ENCODE data around the gene PCSK6. TPM values are rescaled to one million over a fixed set of nuclear protein-coding genes. Genes with fewer than 3 reads are reported as not detected.

Gene PCSK6
- total RNA-seq, 1 donor: 6.6 TPM

DNA sequence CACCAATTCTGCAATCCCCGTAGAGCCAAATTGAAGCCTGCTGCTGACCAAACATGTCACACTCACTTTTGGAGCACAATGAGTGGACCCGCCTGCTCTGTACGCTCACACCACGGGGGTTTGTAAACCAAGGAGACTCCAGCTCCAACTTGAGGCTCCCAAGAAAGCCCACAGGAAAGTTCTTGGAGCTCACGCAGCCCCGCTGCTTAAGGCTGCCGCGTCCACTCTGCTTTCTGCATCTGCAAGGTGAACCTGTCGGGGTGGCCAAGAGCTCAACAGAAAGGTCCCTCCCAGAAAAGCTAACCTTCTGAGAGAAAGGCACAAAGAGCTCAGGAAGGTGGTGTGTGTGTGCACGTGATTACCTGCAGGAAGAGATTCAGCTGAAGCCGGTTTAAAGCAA, 94.9 kb downstream of the PCSK6 start:
- peaks cover 10% of the 10 kb centered on the region for H3K4me1 ChIP-seq (ENCODE audit: insufficient read depth, low read length)
- no peaks in the 10 kb centered on the region for H3K9me3 ChIP-seq (ENCODE audit: low read depth, low read length)
- H3K4me3 ChIP-seq (ENCODE audit: low read length): no peak overlapping the region
- peaks cover 2% of the 10 kb centered on the region for H3K27me3 ChIP-seq (ENCODE audit: insufficient read depth, low read length)

DNA sequence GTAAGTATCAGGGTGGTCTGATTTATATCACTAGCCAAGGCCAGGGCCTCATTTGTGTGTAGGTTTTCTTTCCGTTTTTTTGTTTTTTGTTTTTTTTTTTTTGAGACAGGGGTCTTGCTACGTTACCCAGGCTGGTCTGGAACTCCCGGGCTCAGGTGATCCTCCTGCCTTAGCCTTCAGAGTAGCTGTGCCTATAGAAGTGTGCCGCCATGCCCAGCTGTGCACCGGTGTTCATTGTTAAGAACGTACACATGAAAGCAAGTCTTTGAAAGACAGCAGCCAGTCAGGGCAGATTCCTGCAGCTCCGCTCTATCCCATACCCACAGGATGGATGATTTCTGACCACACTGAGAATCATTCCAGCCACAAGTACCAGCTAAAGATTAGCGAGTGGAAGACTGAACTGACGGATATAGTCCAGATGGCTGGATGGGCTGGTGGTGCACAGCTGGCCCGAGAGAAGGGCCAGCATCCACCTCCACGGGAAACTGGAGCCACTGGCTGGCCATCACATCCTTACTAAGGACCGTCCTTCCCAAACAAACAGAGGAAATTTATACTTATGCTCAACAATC, 95.4 kb downstream of the PCSK6 start:
- Histone ChIP-seq H3K9me3 (ENCODE audit: low read depth, low read length) (no peaks in the 10 kb centered on the region), H3K4me1 (ENCODE audit: insufficient read depth, low read length) (peaks cover 10% of the 10 kb centered on the region), H3K4me3 (ENCODE audit: low read length) (no peak overlapping the region), H3K27me3 (ENCODE audit: insufficient read depth, low read length) (no peaks in the 10 kb centered on the region)

DNA sequence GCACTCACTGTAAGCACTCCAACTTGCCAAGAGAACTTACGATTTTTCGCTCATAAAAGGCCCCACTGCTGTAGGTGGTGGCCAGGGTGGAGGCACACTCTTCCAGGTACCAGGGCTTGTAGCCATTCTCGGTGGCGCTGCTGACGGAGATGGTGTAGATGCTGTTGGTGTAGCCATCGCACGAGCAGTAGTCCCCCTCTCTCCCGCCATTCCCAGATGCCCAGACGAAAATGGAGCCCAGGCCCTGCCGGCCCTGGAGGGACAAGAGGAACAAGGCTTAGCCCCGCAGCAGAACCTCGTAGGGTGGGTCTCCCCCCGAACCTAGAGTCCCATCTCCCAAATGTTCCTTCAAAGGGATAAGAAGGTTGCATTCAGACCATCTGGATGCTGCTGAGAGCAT, 96.3 kb downstream of the PCSK6 start:
- H3K27me3 ChIP-seq (ENCODE audit: insufficient read depth, low read length): no peaks in the 10 kb centered on the region
- H3K4me1 ChIP-seq (ENCODE audit: insufficient read depth, low read length): peaks cover 10% of the 10 kb centered on the region
- H3K9me3 ChIP-seq (ENCODE audit: low read depth, low read length): no peaks in the 10 kb centered on the region
- no peak overlapping the region for H3K4me3 ChIP-seq (ENCODE audit: low read length)

DNA sequence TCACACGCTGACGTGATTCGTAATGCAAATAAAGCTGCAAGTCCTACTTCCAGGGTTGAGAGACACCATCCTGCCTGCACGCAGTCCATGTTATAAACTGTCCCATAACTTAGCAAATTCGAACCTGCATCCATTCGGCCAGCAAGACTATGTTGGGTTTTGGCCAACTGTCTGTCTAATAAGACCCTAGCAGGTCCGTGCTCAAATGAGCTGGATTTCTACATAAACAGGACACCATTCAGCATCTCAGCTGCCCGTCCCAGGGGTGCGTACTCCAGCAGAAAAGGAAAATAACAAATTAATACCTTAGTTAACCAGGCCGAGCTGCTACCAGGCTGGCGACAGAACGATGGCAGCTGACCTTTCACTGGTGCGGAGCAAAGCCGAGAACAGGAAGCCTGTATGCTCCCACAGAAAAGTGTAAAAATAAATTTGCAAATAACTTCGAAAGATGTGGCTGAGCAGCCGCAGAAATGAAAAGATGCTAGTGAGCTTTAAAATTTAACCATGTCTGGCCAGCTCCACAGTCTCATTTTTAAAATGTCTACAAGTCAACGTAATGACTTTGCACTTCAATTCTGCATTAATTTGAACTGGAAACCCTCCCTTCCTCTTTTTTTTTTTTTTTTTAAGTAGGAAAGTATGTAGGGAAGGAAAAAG, 97.4 kb downstream of the PCSK6 start:
- Histone ChIP-seq H3K4me3 (ENCODE audit: low read length) (no peak overlapping the region), H3K4me1 (ENCODE audit: insufficient read depth, low read length) (peaks cover 5% of the 10 kb centered on the region), H3K9me3 (ENCODE audit: low read depth, low read length) (no peaks in the 10 kb centered on the region)

DNA sequence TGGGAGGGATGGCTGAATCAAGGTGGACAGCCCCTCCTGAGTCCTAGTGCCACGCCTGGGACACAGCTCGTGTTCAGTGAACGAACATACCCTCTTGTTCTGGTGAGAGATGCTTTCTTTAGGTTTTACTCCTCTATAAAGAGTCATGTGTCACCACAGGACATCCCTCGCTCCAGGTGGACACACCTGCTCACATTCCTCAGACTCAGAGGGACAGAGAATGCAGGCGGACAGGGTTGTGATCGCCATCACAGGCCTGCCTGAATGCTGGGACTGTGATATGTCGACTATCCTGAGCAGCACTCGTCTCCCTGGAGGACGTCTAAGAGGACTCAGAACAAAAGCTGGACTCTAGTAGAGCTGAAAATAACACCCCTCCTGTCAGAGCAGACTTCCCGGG, 98.1 kb downstream of the PCSK6 start:
- H3K4me3 ChIP-seq (ENCODE audit: low read length): no peak overlapping the region
- no peaks in the 10 kb centered on the region for H3K27me3 ChIP-seq (ENCODE audit: insufficient read depth, low read length)
- peaks cover 5% of the 10 kb centered on the region for H3K4me1 ChIP-seq (ENCODE audit: insufficient read depth, low read length)
- no peaks in the 10 kb centered on the region for H3K9me3 ChIP-seq (ENCODE audit: low read depth, low read length)

More for the DNA sequence above, 97.4 kb downstream of the PCSK6 start:
- H3K27me3 ChIP-seq (ENCODE audit: insufficient read depth, low read length): no peaks in the 10 kb centered on the region

DNA sequence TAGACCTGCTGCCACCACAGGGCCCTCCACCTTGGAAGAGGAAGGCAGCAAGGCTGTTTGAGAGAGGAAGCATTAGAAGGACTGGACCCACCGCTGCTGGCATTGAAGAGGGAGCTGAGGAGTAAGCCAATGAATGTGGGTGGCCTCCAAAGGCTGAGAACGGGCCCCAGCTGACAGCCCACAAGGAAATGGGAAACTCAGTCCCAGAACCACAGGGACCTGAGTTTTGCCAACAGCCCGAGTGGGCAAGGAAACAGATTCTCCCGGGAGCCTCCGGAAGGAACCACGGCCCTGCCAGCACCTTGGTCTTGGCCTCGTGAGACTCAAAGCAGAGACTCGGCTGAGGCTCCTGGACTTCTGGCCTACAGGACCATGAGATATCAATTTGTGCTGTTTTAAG, 99.0 kb downstream of the PCSK6 start:
- H3K9me3 ChIP-seq (ENCODE audit: low read depth, low read length): no peaks in the 10 kb centered on the region
- H3K4me3 ChIP-seq (ENCODE audit: low read length): no peak overlapping the region
- H3K27me3 ChIP-seq (ENCODE audit: insufficient read depth, low read length): no peaks in the 10 kb centered on the region
- peaks cover 5% of the 10 kb centered on the region for H3K4me1 ChIP-seq (ENCODE audit: insufficient read depth, low read length)

DNA sequence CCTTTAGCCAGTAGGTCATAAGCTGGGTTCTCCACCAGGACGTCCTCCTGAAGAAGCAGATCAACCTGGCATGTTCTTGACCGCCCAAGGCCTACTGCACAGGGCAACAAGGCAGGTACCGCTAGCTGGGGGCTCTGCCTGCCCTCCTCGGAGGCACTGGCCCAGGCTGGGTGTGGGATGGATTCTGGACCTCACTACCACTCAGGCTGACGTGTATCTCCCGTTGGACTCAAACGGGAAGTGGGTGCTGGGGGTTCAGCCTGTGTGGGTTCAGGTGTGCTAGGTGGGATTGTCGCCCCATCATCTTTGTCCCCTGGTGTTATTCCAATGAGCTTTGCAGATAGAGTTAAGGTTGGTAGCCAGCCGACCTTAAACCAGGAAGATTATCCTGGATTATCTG, 99.4 kb downstream of the PCSK6 start:
- Histone ChIP-seq H3K9me3 (ENCODE audit: low read depth, low read length) (no peaks in the 10 kb centered on the region), H3K4me1 (ENCODE audit: insufficient read depth, low read length) (peaks cover 5% of the 10 kb centered on the region), H3K27me3 (ENCODE audit: insufficient read depth, low read length) (no peaks in the 10 kb centered on the region), H3K4me3 (ENCODE audit: low read length) (no peak overlapping the region)

DNA sequence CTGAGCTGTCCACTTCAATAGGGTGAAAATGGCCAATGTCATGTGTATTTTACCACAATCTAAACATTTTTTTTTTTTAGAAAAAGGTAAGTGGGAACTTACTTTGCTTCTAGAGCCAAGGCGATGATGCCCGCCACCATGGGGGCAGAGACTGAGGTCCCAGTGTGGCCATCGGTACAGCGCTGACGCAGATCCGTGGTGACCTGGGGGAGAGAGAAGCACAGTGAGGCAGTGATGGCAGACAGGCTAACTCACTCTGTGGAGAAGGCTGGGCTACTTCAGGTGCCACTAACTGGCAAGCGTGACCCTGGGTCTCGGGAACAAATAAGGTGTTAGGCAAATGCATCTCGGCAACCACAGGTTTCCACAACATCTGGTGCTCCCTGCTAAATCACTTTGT, 100.1 kb downstream of the PCSK6 start:
- no peak overlapping the region for H3K4me3 ChIP-seq (ENCODE audit: low read length)
- H3K27me3 ChIP-seq (ENCODE audit: insufficient read depth, low read length): no peaks in the 10 kb centered on the region
- peaks cover 5% of the 10 kb centered on the region for H3K4me1 ChIP-seq (ENCODE audit: insufficient read depth, low read length)
- H3K9me3 ChIP-seq (ENCODE audit: low read depth, low read length): no peaks in the 10 kb centered on the region

DNA sequence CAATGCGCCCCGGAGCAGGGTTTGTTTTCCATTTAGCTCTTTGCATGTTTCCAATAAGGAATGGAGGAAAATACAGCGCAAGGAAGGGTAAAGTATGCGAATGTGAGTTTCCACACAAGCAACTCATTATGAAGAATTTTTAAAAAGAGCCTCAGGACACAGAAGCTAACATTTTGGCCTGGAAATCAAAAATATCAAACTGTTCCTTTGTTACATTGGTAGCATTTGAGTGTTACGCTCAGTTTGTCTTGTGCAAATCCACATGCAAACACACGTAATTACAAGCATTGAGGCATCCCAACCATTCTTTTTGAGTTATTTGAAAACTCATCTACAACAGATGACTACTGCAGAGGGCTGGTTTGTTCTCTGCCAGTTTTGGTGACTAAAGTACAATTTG, 101.5 kb downstream of the PCSK6 start:
- no peaks in the 10 kb centered on the region for H3K9me3 ChIP-seq (ENCODE audit: low read depth, low read length)
- H3K4me1 ChIP-seq (ENCODE audit: insufficient read depth, low read length): peaks cover 5% of the 10 kb centered on the region
- no peaks in the 10 kb centered on the region for H3K27me3 ChIP-seq (ENCODE audit: insufficient read depth, low read length)
- no peak overlapping the region for H3K4me3 ChIP-seq (ENCODE audit: low read length)

DNA sequence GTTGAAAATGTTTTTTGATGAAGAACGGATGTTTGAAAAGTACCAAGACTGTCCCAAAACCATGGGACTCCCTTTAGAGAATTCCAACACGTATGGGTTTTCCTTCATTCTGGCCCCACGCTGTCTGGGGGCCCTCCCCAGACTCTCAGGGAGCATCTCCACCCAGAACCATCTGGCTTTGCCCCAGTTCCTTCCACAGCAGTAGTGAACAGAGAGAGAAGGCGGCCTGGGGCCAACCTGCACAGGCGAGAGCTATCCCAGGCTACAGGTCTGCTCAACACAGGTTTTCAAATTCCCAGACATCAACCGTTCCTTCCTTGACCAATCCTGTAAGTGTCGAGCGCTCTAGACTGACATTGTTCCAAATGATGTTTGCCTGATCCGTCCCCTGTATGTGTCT, 101.9 kb downstream of the PCSK6 start:
- H3K9me3 ChIP-seq (ENCODE audit: low read depth, low read length): no peaks in the 10 kb centered on the region
- no peak overlapping the region for H3K4me3 ChIP-seq (ENCODE audit: low read length)
- peaks cover 5% of the 10 kb centered on the region for H3K4me1 ChIP-seq (ENCODE audit: insufficient read depth, low read length)
- no peaks in the 10 kb centered on the region for H3K27me3 ChIP-seq (ENCODE audit: insufficient read depth, low read length)

DNA sequence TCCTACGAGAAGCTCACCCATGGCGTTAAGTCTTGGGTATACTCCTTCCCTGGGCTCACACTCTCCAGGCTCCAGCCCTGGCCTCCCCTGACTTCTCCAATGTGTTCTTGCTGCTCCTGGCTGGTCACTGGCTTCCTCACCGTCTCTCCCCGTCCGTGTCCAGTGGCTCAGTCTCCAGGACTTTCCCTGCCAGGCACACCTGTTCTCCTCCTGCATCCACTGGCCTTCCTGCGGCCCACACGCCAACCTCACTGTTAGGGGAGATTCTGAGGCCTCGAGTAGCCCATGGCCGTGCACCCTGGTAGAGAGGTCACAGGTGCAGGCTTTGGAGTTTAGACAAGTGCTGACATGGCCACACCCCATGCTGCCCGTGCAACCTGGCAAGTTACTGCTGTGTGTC, 102.5 kb downstream of the PCSK6 start:
- Histone ChIP-seq H3K9me3 (ENCODE audit: low read depth, low read length) (no peaks in the 10 kb centered on the region), H3K4me1 (ENCODE audit: insufficient read depth, low read length) (peaks cover 2% of the 10 kb centered on the region), H3K4me3 (ENCODE audit: low read length) (no peak overlapping the region), H3K27me3 (ENCODE audit: insufficient read depth, low read length) (no peaks in the 10 kb centered on the region)

DNA sequence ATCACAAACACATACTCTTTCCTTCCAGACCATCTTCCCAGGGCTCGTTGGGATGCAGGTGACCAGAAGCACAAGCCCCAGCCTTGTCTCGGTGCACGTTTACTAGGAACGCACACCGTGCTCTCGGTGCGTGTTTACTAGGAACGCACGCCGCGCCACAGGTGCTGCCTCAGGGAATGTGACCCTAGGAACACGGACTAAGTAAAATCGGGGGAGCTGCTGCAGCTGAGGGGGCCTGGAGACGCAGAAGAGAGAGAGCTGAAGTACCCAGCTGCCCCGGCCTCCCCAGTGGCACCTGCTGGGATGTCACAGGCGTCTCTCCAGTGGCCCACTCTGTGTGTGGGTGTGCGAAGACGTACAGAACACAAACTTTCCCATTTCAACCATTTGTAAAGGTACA, 103.5 kb downstream of the PCSK6 start:
- H3K9me3 ChIP-seq (ENCODE audit: low read depth, low read length): no peaks in the 10 kb centered on the region
- H3K4me1 ChIP-seq (ENCODE audit: insufficient read depth, low read length): no peaks in the 10 kb centered on the region
- H3K27me3 ChIP-seq (ENCODE audit: insufficient read depth, low read length): no peaks in the 10 kb centered on the region
- no peak overlapping the region for H3K4me3 ChIP-seq (ENCODE audit: low read length)

DNA sequence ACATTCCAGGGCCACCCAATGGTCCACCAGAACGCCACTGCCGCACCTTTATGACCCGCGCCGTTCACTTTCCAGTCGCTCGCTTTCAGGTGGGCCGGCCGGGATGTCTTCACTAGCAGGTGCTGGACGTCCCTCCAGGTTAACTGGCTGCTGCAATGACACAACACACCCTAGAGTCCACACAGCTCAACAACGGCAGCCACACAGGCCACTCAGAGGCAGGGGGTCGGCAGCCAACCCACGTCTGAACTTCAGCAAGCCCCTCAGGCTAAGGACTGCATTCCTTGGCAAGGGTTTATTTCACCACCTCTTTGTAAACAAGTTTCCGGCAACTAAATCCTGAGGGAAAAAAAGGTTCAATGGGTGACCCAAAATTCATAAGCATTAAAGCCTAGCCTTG, 105.2 kb downstream of the PCSK6 start:
- H3K27me3 ChIP-seq (ENCODE audit: insufficient read depth, low read length): no peaks in the 10 kb centered on the region
- no peaks in the 10 kb centered on the region for H3K9me3 ChIP-seq (ENCODE audit: low read depth, low read length)
- H3K4me3 ChIP-seq (ENCODE audit: low read length): no peak overlapping the region
- no peaks in the 10 kb centered on the region for H3K4me1 ChIP-seq (ENCODE audit: insufficient read depth, low read length)

DNA sequence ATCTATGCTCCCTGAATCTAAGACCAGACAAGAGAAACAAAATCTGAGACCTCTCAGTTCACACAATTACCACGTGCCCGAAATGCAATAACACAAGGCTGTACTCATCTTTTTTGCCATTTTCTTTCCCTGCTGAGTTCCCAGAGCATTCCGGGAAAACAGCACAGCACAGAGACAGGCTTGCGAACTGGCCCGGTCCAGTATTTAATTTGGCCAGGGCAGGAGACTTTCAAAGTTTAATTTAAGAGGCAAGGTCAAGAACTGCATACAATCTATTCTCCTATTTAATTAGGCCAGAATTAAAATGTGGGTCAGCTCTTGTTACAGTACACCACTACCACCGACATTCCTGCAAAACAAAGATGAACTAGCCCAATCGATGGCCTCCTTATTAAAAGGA, 107.0 kb downstream of the PCSK6 start:
- Histone ChIP-seq H3K4me1 (ENCODE audit: insufficient read depth, low read length) (no peaks in the 10 kb centered on the region), H3K4me3 (ENCODE audit: low read length) (no peak overlapping the region), H3K9me3 (ENCODE audit: low read depth, low read length) (no peaks in the 10 kb centered on the region), H3K27me3 (ENCODE audit: insufficient read depth, low read length) (no peaks in the 10 kb centered on the region)

DNA sequence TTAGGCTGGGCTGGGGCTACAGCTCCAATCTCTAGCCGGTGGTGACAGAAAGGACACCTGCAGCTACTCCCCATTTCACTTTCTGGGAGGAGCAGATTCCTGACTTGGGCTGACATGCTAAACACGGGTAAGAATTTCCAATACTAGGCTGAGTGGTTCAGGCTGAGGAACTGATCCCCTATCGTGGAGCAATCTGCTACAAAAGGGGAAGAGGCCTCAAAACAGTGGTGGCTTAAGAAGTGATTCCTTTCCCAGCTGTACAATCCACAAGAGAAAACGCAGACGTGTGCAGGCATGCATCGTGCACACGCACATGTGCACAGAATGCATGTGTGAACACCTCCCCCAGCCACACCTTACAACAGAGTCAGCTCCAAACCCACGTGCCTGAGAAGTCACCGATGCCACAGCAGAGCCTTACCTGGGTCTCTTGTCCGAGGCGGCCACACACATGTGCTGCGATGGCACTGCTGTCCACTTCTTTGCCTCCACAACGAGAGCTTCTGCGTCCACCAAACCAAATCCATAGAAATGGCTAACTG, 107.8 kb downstream of the PCSK6 start:
- H3K27me3 ChIP-seq (ENCODE audit: insufficient read depth, low read length): no peaks in the 10 kb centered on the region
- H3K4me3 ChIP-seq (ENCODE audit: low read length): no peak overlapping the region
- no peaks in the 10 kb centered on the region for H3K4me1 ChIP-seq (ENCODE audit: insufficient read depth, low read length)
- H3K9me3 ChIP-seq (ENCODE audit: low read depth, low read length): no peaks in the 10 kb centered on the region

DNA sequence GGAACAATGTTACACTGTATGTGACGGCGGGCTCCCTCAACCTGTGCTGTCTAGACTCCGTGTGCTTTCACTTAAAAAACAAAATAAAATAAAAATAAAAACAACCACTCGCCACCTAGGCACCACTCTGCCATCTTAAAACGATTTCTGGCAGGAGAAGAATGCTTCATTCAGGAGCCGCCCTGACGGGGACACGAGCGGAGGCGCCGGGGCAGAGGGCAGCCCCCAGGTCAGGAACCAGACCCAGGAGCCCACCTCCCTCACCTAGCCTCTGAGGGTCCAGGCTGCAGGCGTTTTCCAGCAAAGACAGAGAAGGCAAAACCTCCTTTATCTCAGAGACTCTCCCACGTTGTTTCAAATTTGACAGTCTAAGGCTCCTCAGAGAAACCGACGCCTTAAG, 109.4 kb downstream of the PCSK6 start:
- Histone ChIP-seq H3K9me3 (ENCODE audit: low read depth, low read length) (no peaks in the 10 kb centered on the region), H3K4me1 (ENCODE audit: insufficient read depth, low read length) (no peaks in the 10 kb centered on the region), H3K27me3 (ENCODE audit: insufficient read depth, low read length) (no peaks in the 10 kb centered on the region), H3K4me3 (ENCODE audit: low read length) (no peak overlapping the region)

Data from mononuclear cell (primary cell).